BE2C (cell line): ENCODE measurements around the gene RPA1. TPM values are rescaled to one million over a fixed set of nuclear protein-coding genes. Genes with fewer than 3 reads are reported as not detected.

Experiments
- DNase-seq: peaks from one replicate; pipeline ENCODE4 v3.0.0-alpha.2; 2020
- H3K27me3 ChIP-seq: fragments of 250-450 bp; sonication (Bioruptor Pico); 2 replicates; pipeline ENCODE4 v1.5.1; 2020; ENCODE audit warnings: mild to moderate bottlenecking
- H3K36me3 ChIP-seq: fragments of 250-450 bp; sonication (Bioruptor Pico); 2 replicates; pipeline ENCODE4 v1.5.1; 2020; ENCODE audit warnings: mild to moderate bottlenecking
- H3K4me1 ChIP-seq: fragments of 250-450 bp; sonication (Bioruptor Pico); 2 replicates; pipeline ENCODE4 v1.5.1; 2020
- H3K4me3 ChIP-seq: 2 replicates; pipeline ENCODE4 v1.5.1; 2011; ENCODE audit warnings: low read depth, low read length
- H3K9me3 ChIP-seq: fragments of 250-450 bp; sonication (Bioruptor Pico); 2 replicates; pipeline ENCODE4 v1.5.1; 2020
- polyA plus RNA-seq: library from polyadenylated mRNA; unstranded; fragments of >200 nt; gene quantifications from one replicate; pipeline ENCODE4 v1.2.1, GENCODE V29; 2012; ENCODE audit warnings: low read depth, missing spikeins; ENCODE audit not compliant: insufficient read length, insufficient read depth
- TF ChIP-seq, protein P1 (sequence below): IDR thresholded peaks from 2 replicates; pipeline ENCODE4 v1.5.1; 2012; ENCODE audit warnings: mild to moderate bottlenecking, low read depth, low read length

The RPA1 gene
- 67.9 TPM for polyA plus RNA-seq

DNA sequence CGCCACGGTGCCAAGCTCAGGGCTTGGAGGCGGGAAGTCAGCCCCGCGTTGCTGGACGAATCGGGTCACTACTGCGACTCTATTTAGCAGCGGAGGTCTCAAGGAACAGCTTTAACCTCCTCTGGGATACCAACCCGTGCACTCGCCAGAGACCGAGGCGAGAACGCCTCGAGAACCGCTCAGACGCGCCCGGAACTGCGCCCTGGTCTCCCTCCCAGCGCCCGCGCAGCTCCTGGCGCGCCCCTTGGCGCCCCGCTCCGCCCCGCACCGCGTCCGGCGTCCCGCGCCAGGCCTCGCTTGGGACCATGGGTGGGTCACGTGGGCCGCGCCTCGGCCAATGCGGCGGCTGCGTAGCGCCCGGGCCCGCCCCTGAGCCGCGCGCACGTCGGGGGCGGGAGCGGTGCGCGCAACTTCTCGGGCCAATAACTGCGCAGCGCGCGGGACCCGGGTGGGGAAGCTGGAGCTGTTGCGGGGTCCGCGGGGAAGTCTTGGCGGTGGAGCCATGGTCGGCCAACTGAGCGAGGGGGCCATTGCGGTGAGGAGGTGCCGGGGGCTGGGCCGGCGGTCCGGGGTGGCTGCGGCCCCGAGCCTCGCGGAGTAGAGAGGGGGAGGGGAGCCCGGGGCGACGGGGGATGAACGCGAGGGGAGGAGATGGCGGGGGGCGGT, at the start of gene RPA1, which contains the start of gene SMYD4:
Gene RPA1 (plus strand): TSS at position 414 of the 666 bp plus-strand sequence. CDS start 89 bp downstream, at position 503.
Gene SMYD4 (minus strand): TSS at position 311 of the 666 bp plus-strand sequence. CDS start 1,908 bp downstream, outside the sequence.
- Histone ChIP-seq H3K9me3 (no peaks in the 10 kb centered on the region), H3K4me1 (no peaks in the 10 kb centered on the region), H3K27me3 (no peaks in the 10 kb centered on the region), H3K4me3 (peak within 1 kb of the TSS; percentile 80), H3K36me3 (no peaks in the 10 kb centered on the region)
- TF ChIP-seq, protein P1, sequence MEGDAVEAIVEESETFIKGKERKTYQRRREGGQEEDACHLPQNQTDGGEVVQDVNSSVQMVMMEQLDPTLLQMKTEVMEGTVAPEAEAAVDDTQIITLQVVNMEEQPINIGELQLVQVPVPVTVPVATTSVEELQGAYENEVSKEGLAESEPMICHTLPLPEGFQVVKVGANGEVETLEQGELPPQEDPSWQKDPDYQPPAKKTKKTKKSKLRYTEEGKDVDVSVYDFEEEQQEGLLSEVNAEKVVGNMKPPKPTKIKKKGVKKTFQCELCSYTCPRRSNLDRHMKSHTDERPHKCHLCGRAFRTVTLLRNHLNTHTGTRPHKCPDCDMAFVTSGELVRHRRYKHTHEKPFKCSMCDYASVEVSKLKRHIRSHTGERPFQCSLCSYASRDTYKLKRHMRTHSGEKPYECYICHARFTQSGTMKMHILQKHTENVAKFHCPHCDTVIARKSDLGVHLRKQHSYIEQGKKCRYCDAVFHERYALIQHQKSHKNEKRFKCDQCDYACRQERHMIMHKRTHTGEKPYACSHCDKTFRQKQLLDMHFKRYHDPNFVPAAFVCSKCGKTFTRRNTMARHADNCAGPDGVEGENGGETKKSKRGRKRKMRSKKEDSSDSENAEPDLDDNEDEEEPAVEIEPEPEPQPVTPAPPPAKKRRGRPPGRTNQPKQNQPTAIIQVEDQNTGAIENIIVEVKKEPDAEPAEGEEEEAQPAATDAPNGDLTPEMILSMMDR: no peak
- DNase-seq: peak; percentile 84

DNA sequence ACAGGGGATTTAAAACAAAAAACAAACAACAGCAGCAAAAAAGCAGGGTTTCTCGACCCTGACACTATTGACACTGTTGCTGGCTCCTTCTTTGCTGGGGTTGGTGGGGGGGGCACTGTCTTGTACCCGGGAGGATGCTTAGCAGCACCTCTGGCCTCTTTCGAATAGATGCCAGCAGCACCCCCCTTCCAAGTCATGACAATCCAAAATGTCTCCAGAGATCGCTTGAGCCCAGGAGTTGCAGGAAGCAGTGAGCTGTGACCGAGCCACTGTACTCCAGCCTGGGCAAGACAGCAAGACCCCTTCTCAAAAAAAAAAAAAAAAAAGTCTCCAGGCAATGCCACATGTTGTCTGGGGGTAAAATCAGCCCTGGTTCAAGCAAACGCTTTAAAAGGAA, 47.6 kb upstream of the RPA1 start:
- Histone ChIP-seq H3K4me3 (no peak overlapping the region), H3K9me3 (no peaks in the 10 kb centered on the region), H3K36me3 (peaks cover 3% of the 10 kb centered on the region), H3K4me1 (peaks cover 2% of the 10 kb centered on the region), H3K27me3 (no peaks in the 10 kb centered on the region)
- no peak for DNase-seq
- TF ChIP-seq, protein P1: no peak

DNA sequence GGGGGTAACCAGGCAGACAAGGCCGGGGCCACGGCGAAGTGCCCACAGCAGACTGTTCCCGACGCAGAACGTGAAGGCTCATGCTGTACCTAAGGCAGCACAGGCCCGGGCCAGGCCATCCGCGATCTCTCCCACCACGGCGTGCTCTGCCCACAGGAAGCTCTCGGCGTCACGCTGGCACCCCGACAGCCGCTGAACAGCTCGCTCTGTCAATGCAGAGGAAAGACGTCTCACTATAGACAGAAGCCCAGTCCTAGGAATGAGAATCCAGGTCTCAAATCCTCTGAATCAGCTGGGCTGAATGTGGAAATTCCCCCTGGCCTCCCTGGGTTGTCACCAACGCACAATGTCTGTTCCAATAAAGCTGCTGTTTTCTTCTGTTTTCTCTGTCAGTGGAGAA, 46.5 kb upstream of the RPA1 start:
- H3K4me1 ChIP-seq: peaks cover 4% of the 10 kb centered on the region
- no peak for DNase-seq
- H3K27me3 ChIP-seq: no peaks in the 10 kb centered on the region
- no peak overlapping the region for H3K4me3 ChIP-seq
- H3K36me3 ChIP-seq: peaks cover 5% of the 10 kb centered on the region; the same call in 1 of the 2 replicates
- H3K9me3 ChIP-seq: no peaks in the 10 kb centered on the region
- TF ChIP-seq, protein P1: no peak

DNA sequence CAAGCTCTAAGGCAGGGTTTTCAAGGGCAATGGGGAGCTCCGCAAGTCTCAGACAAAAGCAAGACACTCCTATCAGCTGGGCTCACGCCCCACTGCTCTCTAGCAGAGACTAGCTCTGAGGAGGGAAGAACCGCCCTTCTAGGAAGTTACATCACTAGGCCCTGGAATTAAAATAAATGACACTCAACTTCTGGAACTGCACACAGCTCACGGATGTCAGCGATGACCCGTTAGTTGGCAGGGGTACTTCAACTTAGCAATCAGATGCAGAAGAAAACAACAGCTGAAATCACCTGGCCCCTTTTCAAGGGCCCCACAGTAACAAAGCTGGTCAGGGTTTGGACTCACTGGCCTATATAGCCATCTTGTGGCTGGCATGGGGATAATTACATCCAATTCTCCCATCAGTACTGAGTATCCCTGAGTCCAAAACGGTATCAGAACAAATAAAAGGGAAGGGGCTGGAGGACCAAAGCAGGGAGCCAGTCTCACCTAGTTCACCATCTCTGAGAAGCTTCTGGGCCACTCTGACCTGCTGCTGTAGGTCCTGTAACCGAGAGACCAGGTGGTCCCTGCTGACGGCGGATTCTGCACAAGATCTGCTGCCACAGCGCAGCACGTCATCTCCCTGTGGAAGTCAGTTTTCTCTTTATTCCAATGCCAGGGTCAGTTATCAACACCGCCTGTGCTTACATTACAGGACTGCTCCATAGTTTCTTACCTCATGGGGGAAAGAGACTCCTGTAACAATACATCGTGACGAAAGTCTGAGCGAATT, 45.8 kb upstream of the RPA1 start:
- TF ChIP-seq, protein P1: peak; percentile 60
- DNase-seq: peak; percentile 33
- no peaks in the 10 kb centered on the region for H3K27me3 ChIP-seq

DNA sequence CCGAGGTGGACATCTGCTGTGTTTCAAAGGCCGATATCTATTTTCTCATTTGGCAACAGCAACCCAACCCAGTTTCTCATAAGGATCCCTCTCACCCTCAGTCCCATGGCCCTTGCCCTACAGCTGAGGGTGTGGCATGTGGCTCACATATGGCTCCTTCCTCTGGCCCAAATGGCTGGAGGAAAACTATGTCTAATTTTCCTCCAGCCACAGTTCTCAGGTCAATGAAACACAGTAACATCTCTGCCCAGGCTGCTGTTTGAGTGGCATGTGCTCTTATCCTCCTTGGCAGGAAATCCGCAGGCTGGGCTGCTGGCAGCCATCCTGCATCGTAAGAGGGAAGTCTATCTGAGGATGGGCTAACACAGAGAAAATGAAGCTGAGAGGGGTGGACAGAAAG, 43.9 kb upstream of the RPA1 start:
- Histone ChIP-seq H3K27me3 (no peaks in the 10 kb centered on the region), H3K4me3 (no peak overlapping the region), H3K36me3 (peaks cover 5% of the 10 kb centered on the region; the same call in 1 of the 2 replicates), H3K9me3 (no peaks in the 10 kb centered on the region), H3K4me1 (peaks cover 4% of the 10 kb centered on the region)
- no peak for DNase-seq
- TF ChIP-seq, protein P1: no peak

More for the DNA sequence above, 45.8 kb upstream of the RPA1 start:
- Histone ChIP-seq H3K4me3 (no peak overlapping the region), H3K9me3 (no peaks in the 10 kb centered on the region), H3K4me1 (peaks cover 4% of the 10 kb centered on the region), H3K36me3 (peaks cover 5% of the 10 kb centered on the region; the same call in 1 of the 2 replicates)

DNA sequence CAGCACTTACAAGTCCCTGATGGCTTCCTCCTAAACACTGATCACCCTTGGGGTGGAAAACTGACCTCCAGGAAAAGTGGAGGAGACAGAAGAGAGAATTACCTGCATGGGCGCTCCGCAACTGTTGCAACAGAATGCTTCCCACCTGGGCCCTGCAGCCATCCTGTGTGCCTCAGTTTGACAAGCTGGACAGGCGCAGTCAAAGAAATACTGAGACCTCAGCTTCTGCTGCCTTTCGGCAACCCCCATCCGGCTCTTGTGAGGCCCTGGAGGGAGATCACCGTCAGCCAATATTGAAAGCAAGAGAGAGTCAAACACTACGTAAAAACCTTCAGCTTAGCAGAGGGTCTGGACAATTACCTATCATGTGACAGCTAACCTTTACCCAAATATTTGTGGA, 43.1 kb upstream of the RPA1 start:
- Histone ChIP-seq H3K36me3 (peaks cover 5% of the 10 kb centered on the region; the same call in 1 of the 2 replicates), H3K4me3 (no peak overlapping the region), H3K9me3 (no peaks in the 10 kb centered on the region), H3K4me1 (peaks cover 4% of the 10 kb centered on the region), H3K27me3 (no peaks in the 10 kb centered on the region)
- TF ChIP-seq, protein P1: no peak
- no peak for DNase-seq
